ENCODE data around the gene MS4A14. TPM values are rescaled to one million over a fixed set of nuclear protein-coding genes. Genes with fewer than 3 reads are reported as not detected.

Gene MS4A14
- total RNA-seq, 1 donor from 2014 or later, result 6.4 TPM

- ATAC-seq (no peak), DNase-seq (ENCODE audit: low spot score) (no peak)
- intact Hi-C loops (cut with DNase I), result no loop called here
Observed at GRCh38 chr11:60459345-60459744, 63.1 kb downstream of the MS4A14 start.

Other genes with a start within 250 kb of the MS4A14 start
- gene MS4A6A, start 213.4 kb upstream of the MS4A14 start, total RNA-seq, result 87.6 TPM
- gene MS4A4E, start 153.3 kb upstream of the MS4A14 start, total RNA-seq, result 7.1 TPM
- gene MS4A4A, start 115.8 kb upstream of the MS4A14 start, total RNA-seq, result 32.9 TPM
- gene MS4A6E, start 69.2 kb upstream of the MS4A14 start, total RNA-seq, result 0.53 TPM
- 48.4 TPM for gene MS4A7, start 17.9 kb upstream of the MS4A14 start, total RNA-seq
- gene MS4A5, start 33.1 kb downstream of the MS4A14 start, total RNA-seq, result not detected
- 2.5 TPM for gene MS4A1, start 59.4 kb downstream of the MS4A14 start, total RNA-seq
- gene MS4A12, start 96.3 kb downstream of the MS4A14 start, total RNA-seq, result not detected
- gene MS4A13, start 118.9 kb downstream of the MS4A14 start, total RNA-seq, result not detected